H9 (cell line): Measurements from ENCODE around the gene PREX1. TPM values are rescaled to one million over a fixed set of nuclear protein-coding genes. Genes with fewer than 3 reads are reported as not detected.

ENCODE experiments used
- DNase-seq: peaks from one replicate; pipeline ENCODE4 v3.0.0-alpha.2; 2017
- H2AFZ ChIP-seq: one replicate; pipeline ENCODE4 v1.6.1; 2013; ENCODE audit warnings: mild to moderate bottlenecking, low read length, control low read depth, moderate library complexity
- H2AK5ac ChIP-seq: 2 replicates; pipeline ENCODE4 v1.6.1; 2013; ENCODE audit warnings: low read length, control low read depth, mixed read lengths; ENCODE audit not compliant: insufficient read length
- H2BK120ac ChIP-seq: one replicate; pipeline ENCODE4 v1.6.1; 2013; ENCODE audit warnings: low read depth, mild to moderate bottlenecking, low read length, control low read depth, inconsistent platforms; ENCODE audit not compliant: poor library complexity, severe bottlenecking
- H2BK12ac ChIP-seq: 2 replicates; pipeline ENCODE4 v1.6.1; 2013; ENCODE audit warnings: low read length, control low read depth, mixed read lengths, low read depth; ENCODE audit not compliant: insufficient read length
- H2BK15ac ChIP-seq: 2 replicates; pipeline ENCODE4 v1.6.1; 2013; ENCODE audit warnings: low read depth, low read length, control low read depth
- H2BK20ac ChIP-seq: one replicate; pipeline ENCODE4 v1.6.1; 2013; ENCODE audit warnings: low read depth, mild to moderate bottlenecking, low read length, control low read depth, inconsistent platforms; ENCODE audit not compliant: poor library complexity, severe bottlenecking
- H2BK5ac ChIP-seq: 2 replicates; pipeline ENCODE4 v1.6.1; 2013; ENCODE audit warnings: low read length, control low read depth, mixed read lengths; ENCODE audit not compliant: insufficient read length
- H3K14ac ChIP-seq: 2 replicates; pipeline ENCODE4 v1.6.1; 2013; ENCODE audit warnings: low read length, control low read depth; ENCODE audit not compliant: insufficient read depth
- H3K18ac ChIP-seq: 2 replicates; pipeline ENCODE4 v1.6.1; 2013; ENCODE audit warnings: low read depth, mild to moderate bottlenecking, mixed read lengths, low read length, control low read depth; ENCODE audit not compliant: insufficient read length
- H3K23ac ChIP-seq: 2 replicates; pipeline ENCODE4 v1.6.1; 2013; ENCODE audit warnings: low read length, control low read depth, mixed read lengths, low read depth; ENCODE audit not compliant: insufficient read length
- H3K23me2 ChIP-seq: 2 replicates; pipeline ENCODE4 v1.6.1; 2013; ENCODE audit warnings: low read depth, mild to moderate bottlenecking, mixed read lengths, low read length, control low read depth; ENCODE audit not compliant: insufficient read length, poor library complexity, severe bottlenecking
- H3K27ac ChIP-seq: 2 replicates; pipeline ENCODE4 v1.5.1; 2013; ENCODE audit warnings: low read length, control low read depth, mixed read lengths, low read depth; ENCODE audit not compliant: insufficient read length
- H3K27me3 ChIP-seq: 2 replicates; pipeline ENCODE4 v1.6.1; 2013; ENCODE audit warnings: low read length, control low read depth, inconsistent platforms; ENCODE audit not compliant: insufficient read depth
- H3K4ac ChIP-seq: 2 replicates; pipeline ENCODE4 v1.6.1; 2013; ENCODE audit warnings: low read depth, mild to moderate bottlenecking, control low read depth, inconsistent platforms, low read length, moderate library complexity
- H3K4me1 ChIP-seq: 2 replicates; pipeline ENCODE4 v1.6.1; 2013; ENCODE audit warnings: low read length, control low read depth, inconsistent platforms; ENCODE audit not compliant: insufficient read depth
- H3K4me2 ChIP-seq: 2 replicates; pipeline ENCODE4 v1.6.1; 2013; ENCODE audit warnings: low read length, control low read depth, mixed read lengths; ENCODE audit not compliant: insufficient read length, insufficient read depth
- H3K56ac ChIP-seq: 2 replicates; pipeline ENCODE4 v1.6.1; 2013; ENCODE audit warnings: low read depth, mild to moderate bottlenecking, mixed read lengths, low read length, control low read depth; ENCODE audit not compliant: insufficient read length
- H3K79me1 ChIP-seq: 2 replicates; pipeline ENCODE4 v1.6.1; 2013; ENCODE audit warnings: low read depth, mild to moderate bottlenecking, moderate library complexity, low read length, control low read depth, inconsistent platforms; ENCODE audit not compliant: insufficient read depth, poor library complexity, severe bottlenecking
- H3K79me2 ChIP-seq: 2 replicates; pipeline ENCODE4 v1.6.1; 2013; ENCODE audit warnings: low read length, control low read depth, inconsistent platforms; ENCODE audit not compliant: insufficient read depth
- H3K9ac ChIP-seq: 2 replicates; pipeline ENCODE4 v1.6.1; 2013; ENCODE audit warnings: low read length, control low read depth, mixed read lengths; ENCODE audit not compliant: insufficient read length; ENCODE audit errors: extremely low read depth
- H3K9me3 ChIP-seq: one replicate; pipeline ENCODE4 v1.6.1; 2013; ENCODE audit warnings: low read depth, low read length, inconsistent platforms; ENCODE audit not compliant: control insufficient read depth
- H3T11ph ChIP-seq: one replicate; pipeline ENCODE4 v1.6.1; 2013; ENCODE audit warnings: mild to moderate bottlenecking, low read length, control low read depth, inconsistent platforms
- H4K20me1 ChIP-seq: one replicate; pipeline ENCODE4 v1.6.1; 2013; ENCODE audit not compliant: control insufficient read depth, insufficient read length, insufficient read depth
- H4K5ac ChIP-seq: 2 replicates; pipeline ENCODE4 v1.6.1; 2013; ENCODE audit warnings: low read depth, mild to moderate bottlenecking, mixed read lengths, low read length, control low read depth; ENCODE audit not compliant: insufficient read length
- H4K8ac ChIP-seq: replicated peaks from 2 replicates; pipeline ENCODE4 v1.6.1; 2013; ENCODE audit warnings: low read length, control low read depth, mixed read lengths, low read depth; ENCODE audit not compliant: insufficient read length
- H4K91ac ChIP-seq: 2 replicates; pipeline ENCODE4 v1.6.1; 2013; ENCODE audit warnings: low read depth, mild to moderate bottlenecking, moderate library complexity, mixed read lengths, low read length, control low read depth; ENCODE audit not compliant: insufficient read length
- H3K27ac Mint-ChIP-seq, 3 experiments: 2 replicates in 2 of 3; 3 replicates in 1 of 3; pipeline ENCODE4 v1.8.0; 2020 to 2021; ENCODE audit warnings: mixed read lengths in 3 of 3, mild to moderate bottlenecking in 1 of 3, moderate library complexity in 1 of 3
- H3K27me3 Mint-ChIP-seq: 2 replicates; pipeline ENCODE4 v1.8.0; 2021; ENCODE audit warnings: low read depth, mild to moderate bottlenecking, moderate library complexity, mixed read lengths
- H3K36me3 Mint-ChIP-seq, 3 experiments: 2 replicates in 2 of 3; 3 replicates in 1 of 3; pipeline ENCODE4 v1.8.0; 2020 to 2021; ENCODE audit warnings: low read depth in 3 of 3, mixed read lengths in 3 of 3; ENCODE audit not compliant: insufficient read depth in 1 of 3
- H3K4me1 Mint-ChIP-seq, 2 experiments: 2 replicates each; pipeline ENCODE4 v1.8.0; 2020; ENCODE audit warnings: mixed read lengths in 2 of 2
- H3K4me3 Mint-ChIP-seq, 2 experiments: 2 replicates in 1 of 2; 3 replicates in 1 of 2; pipeline ENCODE4 v1.8.0; 2020 to 2021; ENCODE audit warnings: mild to moderate bottlenecking in 2 of 2, mixed read lengths in 2 of 2, moderate library complexity in 1 of 2
- H3K9me3 Mint-ChIP-seq, 2 experiments: 2 replicates in 1 of 2; 3 replicates in 1 of 2; pipeline ENCODE4 v1.8.0; 2020; ENCODE audit warnings: mild to moderate bottlenecking in 2 of 2, mixed read lengths in 2 of 2, moderate library complexity in 1 of 2
- CTCF ChIP-seq: fragments of 200-600 bp; sonication (generic); conservative IDR thresholded peaks from 3 replicates; pipeline ENCODE4 v1.8.0; 2021; ENCODE audit warnings: antibody characterized with exemption, mild to moderate bottlenecking
- WGBS: extraction: QIAGEN DNeasy Blood & Tissue Kit; methylation state at CpG from one replicate; pipeline ENCODE4 v1.1.7; 2013; ENCODE audit warnings: missing lambda C conversion rate, low lambda C conversion rate, mixed read lengths; ENCODE audit not compliant: insufficient read length; ENCODE audit errors: extremely low coverage; 5-methylcytosine and 5-hydroxymethylcytosine counted together
- total RNA-seq: library from RNA; stranded (reverse); gene quantifications from 2 replicates; pipeline ENCODE4 v1.2.1, GENCODE V29; 2021

The PREX1 gene
- total RNA-seq, 1 experiment from 2014 or later, result 6.6 TPM

GRCh38 chr20:48638546-48638945 is 189.3 kb downstream of the PREX1 start:
- H4K91ac ChIP-seq, result no peak overlapping the region

More at GRCh38 chr20:48638546-48638945, 189.3 kb downstream of the PREX1 start:
- no peak overlapping the region for H2BK15ac ChIP-seq
- no peaks in the 10 kb centered on the region; the same call in 1 of the 2 replicates for H3K27me3 ChIP-seq
- H3K79me1 ChIP-seq, result no peaks in the 10 kb centered on the region
- H3K27me3 Mint-ChIP-seq, result no peaks in the 10 kb centered on the region
- H3K9me3 Mint-ChIP-seq, result no peaks in the 10 kb centered on the region; a peak in 1 of 5 replicates
- no peak overlapping the region for H4K5ac ChIP-seq
- H3K79me2 ChIP-seq, result no peaks in the 10 kb centered on the region
- DNase-seq, result no peak
- no peaks in the 10 kb centered on the region for H3K4me1 ChIP-seq
- H3T11ph ChIP-seq, result no peak overlapping the region
- no peak overlapping the region for H3K14ac ChIP-seq
- H2BK120ac ChIP-seq, result no peak overlapping the region
- no peak overlapping the region for H3K4ac ChIP-seq
- no peak overlapping the region for H3K4me2 ChIP-seq
- no peak overlapping the region for H3K4me3 Mint-ChIP-seq
- no peaks in the 10 kb centered on the region for H3K4me1 Mint-ChIP-seq
- H3K27ac ChIP-seq, result no peak overlapping the region
- no peak overlapping the region for H2BK12ac ChIP-seq
- no peaks in the 10 kb centered on the region for H4K20me1 ChIP-seq
- H3K23ac ChIP-seq, result no peak overlapping the region
- no peak overlapping the region for H3K18ac ChIP-seq
- no peak overlapping the region for H4K8ac ChIP-seq
- no peaks in the 10 kb centered on the region for H3K23me2 ChIP-seq
- WGBS, result no CpG with 5 or more reads among the region's 11 CpGs
- H3K36me3 Mint-ChIP-seq, result peaks cover 0 to 6% (median 2%) of the 10 kb centered on the region in 3 experiments; a peak in 5 of 7 replicates
- no peak overlapping the region for H2AK5ac ChIP-seq
- no peak overlapping the region for H2AFZ ChIP-seq
- H3K56ac ChIP-seq, result no peak overlapping the region
- H3K9me3 ChIP-seq, result no peaks in the 10 kb centered on the region
- H3K27ac Mint-ChIP-seq, result peak overlapping the region in 1 of 3 experiments; percentile 38; a peak in 2 of 7 replicates
- no peak for TF ChIP-seq CTCF
- H3K9ac ChIP-seq, result no peak overlapping the region
- H2BK5ac ChIP-seq, result no peak overlapping the region
- H2BK20ac ChIP-seq, result no peak overlapping the region
